Adrenal gland (tissue), 5 donors: ENCODE data around the gene MAPKAP1.

Source experiments
- CTCF ChIP-seq, 6 experiments: fragments of 450-650 bp in 4 of 6; fragments of 200-600 bp in 2 of 6; sonication (generic) in 1 of 6; IDR thresholded peaks; 1 replicate in 5 of 6; 2 replicates in 1 of 6; pipeline versions ENCODE4 v1.5.1 to v1.8.0; 2016 to 2021; ENCODE audit warnings: antibody characterized with exemption in 6 of 6, mild to moderate bottlenecking in 2 of 6, moderate library complexity in 1 of 6
- POLR2A ChIP-seq, 2 donors: fragments of 450-650 bp; IDR thresholded peaks; one replicate each; pipeline ENCODE4 v1.6.1; 2017; ENCODE audit warnings: antibody characterized with exemption in 2 of 2, mild to moderate bottlenecking in 2 of 2, moderate library complexity in 1 of 2
- donor health status: DM: no; HTN: no; CAD: no.

GRCh38 chr9:125696106-125696647, 10.8 kb downstream of the MAPKAP1 start:
- no peak for TF ChIP-seq CTCF (IDR thresholded peaks at IDR 0.05)
- no peak for TF ChIP-seq POLR2A (IDR thresholded peaks at IDR 0.05)
